ENCODE measurements around the gene FAM163A.
A peak's percentile ranks its signal among the peaks of the same experiment; 100 is the strongest.
"Not testable (repeated sequence)": the region's sequence is repeated elsewhere in the genome, so short reads cannot be mapped to it uniquely, and the experiment has no call there.

The FAM163A gene

GRCh38 chr1:179798213-179798863 lies 55.2 kb downstream of the FAM163A start:
- DNase-seq = no peak

- no peak for DNase-seq
These were observed 55.9 kb downstream of the FAM163A start for GRCh38 chr1:179798864-179799516.

- no peak for DNase-seq
These were observed 57.4 kb downstream of the FAM163A start for GRCh38 chr1:179800481-179800880.

- DNase-seq = no peak
These were observed 60.0 kb downstream of the FAM163A start for GRCh38 chr1:179803104-179803503.

GRCh38 chr1:179803918-179804317 lies 60.8 kb downstream of the FAM163A start:
- no peak for DNase-seq

GRCh38 chr1:179804417-179804816 lies 61.3 kb downstream of the FAM163A start:
- not testable (repeated sequence) for DNase-seq

GRCh38 chr1:179805291-179806195 lies 62.5 kb downstream of the FAM163A start:
- DNase-seq = no peak

- no peak for DNase-seq
These were observed 63.2 kb downstream of the FAM163A start for GRCh38 chr1:179806333-179806732.

- no peak for DNase-seq
These were observed 64.2 kb downstream of the FAM163A start for GRCh38 chr1:179807291-179807690.

GRCh38 chr1:179807691-179808485 lies 64.8 kb downstream of the FAM163A start:
- no peak for DNase-seq

- no peak for DNase-seq
These were observed 65.4 kb downstream of the FAM163A start for GRCh38 chr1:179808503-179808902.

GRCh38 chr1:179809506-179810366 lies 66.6 kb downstream of the FAM163A start:
- DNase-seq = peak; percentile 77

GRCh38 chr1:179810367-179810715 lies 67.2 kb downstream of the FAM163A start:
- no peak for DNase-seq

- no peak for DNase-seq
These were observed 69.6 kb downstream of the FAM163A start for GRCh38 chr1:179812501-179813292.

- no peak for DNase-seq
These were observed 70.8 kb downstream of the FAM163A start for GRCh38 chr1:179813626-179814545.

GRCh38 chr1:179814546-179814838 lies 71.4 kb downstream of the FAM163A start:
- DNase-seq = no peak

- DNase-seq = no peak
These were observed 72.5 kb downstream of the FAM163A start for GRCh38 chr1:179815641-179816040.

GRCh38 chr1:179816196-179816960 lies 73.3 kb downstream of the FAM163A start:
- DNase-seq = no peak

- DNase-seq = no peak
These were observed 74.0 kb downstream of the FAM163A start for GRCh38 chr1:179817056-179817455.
